UCSD-AML1 (cell line): ENCODE data around the gene SPTLC2.
"Not testable (repeated sequence)": the region's sequence is repeated elsewhere in the genome, so short reads cannot be mapped to it uniquely, and the experiment has no call there.

Experiments
- DNase-seq: peaks from one replicate; lab custom pipeline; 2025; ENCODE audit not compliant: unreplicated experiment; lab: John Stamatoyannopoulos, UW

SPTLC2 gene

DNA sequence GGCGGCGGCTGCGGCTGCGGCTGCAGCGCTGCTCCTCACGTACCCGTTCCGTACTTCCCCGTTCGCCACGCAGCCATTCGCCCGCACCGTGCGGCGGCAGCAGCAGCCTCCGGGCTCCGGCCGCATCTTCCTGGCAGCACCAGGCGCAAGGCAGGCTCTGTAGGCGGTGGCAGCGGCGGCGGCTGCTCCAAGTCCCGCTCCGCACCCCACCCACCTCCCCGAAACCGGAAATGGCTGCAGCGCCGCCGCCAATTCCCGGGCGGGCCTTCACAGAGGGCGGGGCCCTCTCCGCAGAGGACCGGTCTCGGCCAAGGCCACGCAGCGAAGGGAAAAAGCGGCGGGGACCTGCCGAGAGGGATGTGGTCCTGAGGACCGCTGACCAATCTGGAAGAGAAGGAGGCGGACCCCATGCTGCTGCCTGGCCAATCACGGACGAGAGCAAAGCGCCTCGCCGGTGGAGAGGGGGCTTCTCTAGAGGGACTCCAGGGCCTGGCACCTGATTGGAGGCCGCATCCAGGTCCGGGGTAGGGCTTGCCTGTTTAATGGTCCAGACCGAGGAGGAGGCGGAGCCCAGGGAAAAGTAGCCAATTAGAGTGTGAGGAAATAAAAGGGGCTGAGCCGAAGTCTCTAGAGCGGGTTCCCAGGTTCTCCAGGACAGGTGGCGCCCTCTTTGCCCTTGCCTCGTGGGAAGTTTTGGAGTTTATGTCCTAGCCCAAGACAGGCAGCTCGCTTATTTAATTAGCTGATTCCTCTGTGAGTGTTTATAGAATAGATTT, at the start of gene SPTLC2:
SPTLC2 (minus strand) TSS at position 184 of the 776 bp plus-strand sequence; CDS start at position 126, 58 bp downstream.
- peak; percentile 99 for DNase-seq

DNA sequence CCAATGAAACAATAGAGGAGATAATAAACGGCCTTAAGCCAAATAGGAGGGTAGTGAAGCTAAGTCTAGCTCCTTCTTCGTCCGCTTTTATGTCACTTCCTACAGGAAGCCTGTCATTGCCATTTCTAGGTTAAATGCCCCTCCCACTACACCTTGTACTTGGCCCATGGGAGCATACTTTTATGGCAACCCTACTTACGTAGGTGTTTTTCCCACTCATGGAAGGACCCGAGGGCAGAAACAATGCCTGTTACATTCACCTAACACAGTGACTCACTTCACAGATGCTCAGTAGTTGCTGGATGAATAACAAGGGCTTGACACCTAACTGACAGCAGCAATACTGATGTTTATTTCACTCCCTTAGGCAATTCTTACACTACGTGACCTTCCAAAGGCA, 46.9 kb upstream of the SPTLC2 start:
- no peak for DNase-seq

DNA sequence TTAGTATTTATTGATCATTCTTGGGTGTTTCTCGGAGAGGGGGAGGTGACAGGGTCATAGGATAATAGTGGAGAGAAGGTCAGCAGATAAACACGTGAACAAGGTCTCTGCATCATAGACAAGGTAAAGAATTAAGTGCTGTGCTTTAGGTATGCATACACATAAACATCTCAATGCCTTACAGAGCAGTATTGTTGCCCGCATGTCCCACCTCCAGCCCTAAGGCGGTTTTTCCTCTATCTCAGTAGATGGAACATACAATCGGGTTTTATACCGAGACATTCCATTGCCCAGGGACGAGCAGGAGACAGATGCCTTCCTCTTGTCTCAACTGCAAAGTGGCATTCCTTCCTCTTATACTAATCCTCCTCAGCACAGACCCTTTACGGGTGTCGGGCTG, 45.1 kb upstream of the SPTLC2 start:
- not testable (repeated sequence) for DNase-seq

- DNase-seq, result no peak
These were observed 44.3 kb upstream of the SPTLC2 start for GRCh38 chr14:77660754-77661153.

DNA sequence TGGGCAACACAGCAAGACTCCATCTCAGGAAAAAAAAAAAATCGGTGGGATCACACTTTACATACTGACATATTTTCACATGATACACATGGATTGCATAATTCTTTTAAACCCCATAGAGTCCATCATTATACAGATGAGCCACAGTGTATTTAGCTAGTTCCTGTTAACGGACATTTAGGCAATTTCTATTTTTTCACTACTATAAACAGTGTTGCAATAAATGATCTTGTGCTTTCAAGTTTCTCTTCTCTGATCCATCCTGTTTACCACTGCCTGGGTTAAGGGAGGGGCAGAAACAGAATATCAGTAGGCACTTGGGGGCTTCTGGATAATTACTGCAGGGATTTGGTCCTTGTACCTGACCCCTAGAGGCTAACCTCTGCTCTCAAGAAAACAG, 43.4 kb upstream of the SPTLC2 start:
- no peak for DNase-seq

DNA sequence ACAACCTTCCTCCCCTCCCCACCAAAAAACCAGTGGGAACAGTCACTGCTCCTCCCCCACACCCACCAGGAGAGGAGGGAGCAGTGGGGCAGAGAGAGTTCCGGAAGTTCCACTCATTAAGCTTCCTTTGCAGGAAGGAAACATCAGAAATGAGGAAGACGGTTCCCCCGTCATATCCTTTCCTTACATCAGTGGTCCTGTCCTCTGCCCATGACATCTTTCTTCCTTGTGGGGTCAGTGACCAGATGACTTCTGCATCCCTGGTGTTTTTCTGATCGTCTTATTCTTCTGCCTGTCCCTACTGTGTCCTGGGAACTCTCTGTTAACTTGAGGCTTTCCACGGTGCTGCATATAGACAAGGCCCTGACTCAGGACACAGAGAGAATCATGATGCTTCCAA, 40.8 kb upstream of the SPTLC2 start:
- peak; percentile 24 for DNase-seq

GRCh38 chr14:77654001-77654441, 37.6 kb upstream of the SPTLC2 start:
- peak; percentile 55 for DNase-seq

- DNase-seq, result no peak
These were observed 32.9 kb upstream of the SPTLC2 start for GRCh38 chr14:77649326-77649725.

- DNase-seq, result no peak
These were observed 32.2 kb upstream of the SPTLC2 start for GRCh38 chr14:77648520-77649200.

GRCh38 chr14:77647853-77648252, 31.4 kb upstream of the SPTLC2 start:
- DNase-seq, result no peak

GRCh38 chr14:77646907-77647306, 30.5 kb upstream of the SPTLC2 start:
- DNase-seq, result no peak

- no peak for DNase-seq
These were observed 29.2 kb upstream of the SPTLC2 start for GRCh38 chr14:77645520-77646230.

- DNase-seq, result no peak
These were observed 26.0 kb upstream of the SPTLC2 start for GRCh38 chr14:77642407-77642806.

DNA sequence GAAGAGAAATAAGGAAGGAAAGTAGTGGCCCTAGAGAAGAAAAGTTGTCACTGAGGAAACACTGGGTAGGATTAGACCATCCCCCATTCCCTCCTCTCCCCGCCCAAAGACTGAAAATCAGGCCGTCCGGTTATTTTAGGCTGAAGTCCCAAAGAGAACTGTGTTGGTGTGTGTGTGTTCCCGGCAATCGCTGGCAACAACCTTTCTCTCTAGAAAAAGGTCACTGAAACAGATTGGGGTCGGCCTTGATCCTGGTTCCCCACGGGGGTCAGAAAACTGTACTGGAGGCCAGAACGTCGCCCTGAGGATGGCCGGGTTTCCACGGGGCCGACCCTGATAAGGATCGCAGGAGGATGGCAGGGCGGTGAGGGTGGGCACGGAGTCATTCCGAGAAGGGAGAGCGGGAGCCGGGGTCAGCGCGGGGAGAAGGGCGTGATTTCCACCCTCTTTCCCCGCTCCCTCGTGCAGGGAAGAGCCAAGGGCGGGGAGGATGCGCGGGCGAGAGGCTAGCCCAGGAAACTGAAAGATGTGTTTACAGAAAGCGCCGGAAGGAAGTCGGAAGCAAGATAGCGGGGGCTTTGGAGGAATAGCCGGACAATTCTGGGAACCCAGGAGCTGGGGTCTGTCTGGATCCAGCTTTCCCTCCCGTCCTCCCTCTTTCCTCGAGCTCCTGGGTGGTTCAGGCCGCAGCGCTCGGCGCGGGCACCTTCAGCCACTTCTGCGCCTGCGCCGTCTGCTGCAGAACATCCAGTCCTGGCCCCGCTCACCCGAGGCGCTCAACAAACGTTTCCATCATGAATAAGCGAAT, 25.3 kb upstream of the SPTLC2 start:
- peak; percentile 85 for DNase-seq

DNA sequence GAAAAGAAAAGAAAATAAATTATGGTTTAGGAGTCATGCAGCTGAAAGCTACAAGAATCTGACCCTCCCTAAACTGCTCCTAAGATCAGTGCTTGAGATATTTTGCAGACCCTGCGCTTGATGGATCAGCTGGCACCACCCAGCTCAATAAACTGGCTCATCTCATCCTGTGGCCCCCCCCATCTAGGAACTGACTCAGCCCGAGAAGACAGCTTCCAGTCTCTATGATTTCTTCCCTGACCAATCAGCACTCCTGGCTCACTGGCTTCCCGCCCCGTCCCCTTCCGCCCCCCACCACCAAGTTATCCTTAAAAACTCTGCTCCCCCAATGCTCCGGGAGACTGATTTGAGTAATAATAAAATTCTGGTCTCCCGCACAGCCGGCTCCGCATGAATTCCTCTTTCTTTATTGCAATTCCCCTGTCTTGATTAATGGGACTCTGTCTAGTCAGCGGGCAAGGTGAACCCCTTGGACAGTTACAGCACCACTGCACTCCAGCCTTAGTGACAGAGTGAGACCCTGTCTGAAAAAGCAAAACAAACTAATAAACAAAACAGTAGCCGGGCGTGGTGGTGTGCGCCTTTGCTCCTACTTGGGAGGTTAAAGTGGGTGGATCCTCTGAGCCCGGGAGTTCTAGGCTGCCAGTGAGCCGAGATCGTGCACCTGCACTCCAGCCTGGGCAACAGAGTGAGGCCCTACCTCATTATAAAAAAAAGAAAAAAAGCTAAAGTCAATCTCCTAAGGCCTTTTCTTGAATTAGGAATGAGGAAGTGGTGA, 24.5 kb upstream of the SPTLC2 start:
- DNase-seq, result peak; percentile 57

GRCh38 chr14:77638771-77639171, 22.3 kb upstream of the SPTLC2 start:
- no peak for DNase-seq

GRCh38 chr14:77635869-77636268, 19.4 kb upstream of the SPTLC2 start:
- not testable (repeated sequence) for DNase-seq

DNA sequence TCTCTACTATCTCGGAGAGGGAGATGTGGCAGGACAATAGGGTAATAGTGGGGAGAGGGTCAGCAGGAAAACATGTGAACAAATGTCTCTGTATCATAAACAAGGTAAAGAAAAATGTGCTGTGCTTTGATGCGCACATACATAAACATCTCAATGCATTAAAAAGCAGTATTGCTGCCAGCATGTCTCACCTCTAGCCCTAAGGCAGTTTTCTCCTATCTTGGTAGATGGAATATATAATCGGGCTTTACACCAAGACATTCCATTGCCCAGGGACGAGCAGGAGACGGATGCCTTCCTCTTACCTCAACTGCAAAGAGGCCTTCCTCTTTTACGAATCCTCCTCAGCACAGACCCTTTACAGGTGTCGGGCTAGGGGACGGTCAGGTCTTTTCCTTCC, 19.0 kb upstream of the SPTLC2 start:
- DNase-seq, result not testable (repeated sequence)

DNA sequence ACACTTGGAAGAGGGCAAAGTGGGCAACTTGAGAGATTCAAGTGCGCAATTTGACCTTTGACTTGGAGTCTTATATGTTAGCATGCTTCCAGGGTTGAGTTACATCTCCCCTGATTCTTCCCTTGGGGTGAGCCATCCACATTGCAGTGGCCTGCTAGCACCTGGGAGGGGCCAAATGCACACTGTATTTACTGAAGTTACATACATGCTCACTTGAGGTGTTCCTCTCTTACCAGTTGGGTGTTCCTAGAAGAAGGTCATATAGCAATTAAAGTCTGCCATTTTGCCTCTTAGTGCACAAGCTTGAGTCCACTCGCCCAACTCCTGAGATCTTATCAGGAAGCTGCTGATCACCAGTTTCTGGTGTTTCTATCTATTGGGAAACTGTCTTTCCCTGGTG, 13.7 kb upstream of the SPTLC2 start:
- DNase-seq, result no peak

GRCh38 chr14:77625360-77625759, 8.9 kb upstream of the SPTLC2 start:
- no peak for DNase-seq
